T-helper 17 cell (primary cell): ENCODE measurements around the gene FMN1. TPM values are rescaled to one million over a fixed set of nuclear protein-coding genes. Genes with fewer than 3 reads are reported as not detected.

ENCODE experiments used
- ATAC-seq: fragments of 150-1000 bp; cut with Tn5 transposase; 2 replicates; pipeline ENCODE4 v1.10.0; 2021; ENCODE audit warnings: mild to moderate bottlenecking, moderate library complexity
- DNase-seq, 3 donors: peaks; one replicate each; pipeline versions ENCODE4 v3.0.0 to v3.0.0-alpha.2; 2020 to 2021
- H3K9me3 ChIP-seq: one replicate; pipeline ENCODE4 v1.7.0; 2013; ENCODE audit warnings: low read length, mild to moderate bottlenecking; ENCODE audit not compliant: control insufficient read depth, poor library complexity, severe bottlenecking
- H3K27ac Mint-ChIP-seq: one replicate; pipeline ENCODE4 v1.8.0; 2022; ENCODE audit warnings: mild to moderate bottlenecking, moderate library complexity, mixed read lengths
- H3K27me3 Mint-ChIP-seq: one replicate; pipeline ENCODE4 v1.8.0; 2022; ENCODE audit warnings: mixed read lengths
- H3K36me3 Mint-ChIP-seq: one replicate; pipeline ENCODE4 v1.8.0; 2022; ENCODE audit warnings: low read depth, mixed read lengths
- H3K4me1 Mint-ChIP-seq: one replicate; pipeline ENCODE4 v1.8.0; 2022; ENCODE audit warnings: mild to moderate bottlenecking, mixed read lengths
- H3K4me3 Mint-ChIP-seq: one replicate; pipeline ENCODE4 v1.8.0; 2022; ENCODE audit warnings: mild to moderate bottlenecking, moderate library complexity, mixed read lengths
- total RNA-seq, 4 donors: library from RNA in 2 of 4; stranded (reverse) in 2 of 4; gene quantifications; one replicate each; pipeline ENCODE4 v1.2.3 and lab custom pipeline; 2022 to 2026

The FMN1 gene
- total RNA-seq, 2 donors from 2014 or later = 18.7 to 35.2 TPM

GRCh38 chr15:32733281-32733680, 461.2 kb downstream of the FMN1 start:
- ATAC-seq (no peak), DNase-seq (no peak)
- H3K4me1 Mint-ChIP-seq = no peaks in the 10 kb centered on the region
- H3K27me3 Mint-ChIP-seq = peaks cover 43% of the 10 kb centered on the region
- no peaks in the 10 kb centered on the region for H3K9me3 ChIP-seq
- peaks cover 5% of the 10 kb centered on the region for H3K36me3 Mint-ChIP-seq
- H3K4me3 Mint-ChIP-seq = no peak overlapping the region
- H3K27ac Mint-ChIP-seq = no peak overlapping the region

GRCh38 chr15:32732574-32733157, 461.8 kb downstream of the FMN1 start:
- Mint-ChIP-seq H3K27ac (no peak overlapping the region), H3K36me3 (peaks cover 5% of the 10 kb centered on the region), H3K4me1 (no peaks in the 10 kb centered on the region), H3K4me3 (no peak overlapping the region), H3K27me3 (peaks cover 43% of the 10 kb centered on the region)
- no peak for ATAC-seq
- no peak for DNase-seq
- H3K9me3 ChIP-seq = no peaks in the 10 kb centered on the region

GRCh38 chr15:32730677-32731654, 463.5 kb downstream of the FMN1 start:
- Mint-ChIP-seq H3K36me3 (peaks cover 5% of the 10 kb centered on the region), H3K4me3 (no peak overlapping the region), H3K27me3 (peaks cover 35% of the 10 kb centered on the region), H3K27ac (no peak overlapping the region), H3K4me1 (no peaks in the 10 kb centered on the region)
- ATAC-seq = no peak
- DNase-seq = no peak
- no peaks in the 10 kb centered on the region for H3K9me3 ChIP-seq

DNA sequence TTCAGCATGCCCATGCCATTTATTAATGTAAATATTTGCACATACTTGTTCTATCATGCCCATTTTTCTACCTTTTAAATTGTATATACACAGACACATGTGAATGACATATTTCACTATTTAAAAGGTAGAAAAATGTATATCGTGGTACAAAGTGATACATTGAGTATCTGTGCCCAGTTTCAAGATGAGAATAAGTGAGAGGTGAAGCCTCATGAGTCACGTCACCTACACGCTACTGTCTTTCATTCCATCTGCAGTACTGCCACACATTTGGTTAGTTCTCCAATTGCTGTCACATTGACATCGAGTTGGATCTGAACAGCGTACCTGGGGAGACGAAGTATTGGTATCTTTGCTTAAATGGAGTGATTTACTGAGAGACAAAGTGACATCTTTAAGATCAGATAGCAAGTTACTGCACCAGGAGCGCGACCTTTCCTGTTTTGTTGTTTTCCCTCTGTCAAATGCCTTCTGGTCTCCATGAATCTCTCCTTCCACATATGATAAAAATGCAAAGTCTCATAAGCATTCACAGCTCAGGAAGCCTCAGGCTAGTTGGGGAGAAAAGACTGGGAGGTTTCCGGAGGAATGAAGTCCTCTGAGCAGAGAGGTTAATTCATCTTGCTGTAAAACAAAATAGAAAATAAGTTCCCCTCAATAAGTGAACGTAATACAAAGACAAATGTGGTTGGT, 464.7 kb downstream of the FMN1 start:
- ATAC-seq = no peak
- H3K27ac Mint-ChIP-seq = no peak overlapping the region
- H3K4me1 Mint-ChIP-seq = no peaks in the 10 kb centered on the region
- no peak for DNase-seq
- H3K9me3 ChIP-seq = no peaks in the 10 kb centered on the region
- H3K4me3 Mint-ChIP-seq = no peak overlapping the region
- H3K36me3 Mint-ChIP-seq = peaks cover 5% of the 10 kb centered on the region
- peaks cover 35% of the 10 kb centered on the region for H3K27me3 Mint-ChIP-seq

GRCh38 chr15:32723171-32723948, 471.2 kb downstream of the FMN1 start:
- H3K9me3 ChIP-seq = no peaks in the 10 kb centered on the region
- no peak for ATAC-seq
- Mint-ChIP-seq H3K27me3 (peaks cover 49% of the 10 kb centered on the region), H3K27ac (no peak overlapping the region), H3K36me3 (no peaks in the 10 kb centered on the region), H3K4me1 (peaks cover 6% of the 10 kb centered on the region), H3K4me3 (no peak overlapping the region)
- no peak for DNase-seq

DNA sequence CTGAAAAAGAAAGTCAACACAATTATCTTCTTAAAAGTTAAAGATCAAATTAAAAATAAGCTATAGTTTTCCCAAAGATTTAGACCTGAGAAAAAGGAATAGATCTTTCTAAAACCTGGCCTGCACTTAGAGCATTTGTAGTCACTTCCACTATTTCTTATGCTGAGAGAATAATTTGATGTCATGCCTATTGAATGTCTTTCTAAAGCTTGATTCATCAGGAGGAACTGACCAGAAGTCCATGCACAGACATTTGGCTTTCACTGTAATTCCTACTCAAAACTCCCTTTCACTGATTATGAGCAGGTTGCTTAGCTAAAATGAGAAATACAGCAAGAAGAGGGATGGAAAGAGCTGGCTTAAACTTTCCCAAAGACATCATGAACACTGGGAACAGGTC, 472.4 kb downstream of the FMN1 start:
- Mint-ChIP-seq H3K27me3 (peaks cover 54% of the 10 kb centered on the region), H3K4me1 (peaks cover 9% of the 10 kb centered on the region), H3K36me3 (peaks cover 2% of the 10 kb centered on the region), H3K27ac (no peak overlapping the region), H3K4me3 (no peak overlapping the region)
- ATAC-seq (no peak), DNase-seq (no peak)
- H3K9me3 ChIP-seq = no peaks in the 10 kb centered on the region

DNA sequence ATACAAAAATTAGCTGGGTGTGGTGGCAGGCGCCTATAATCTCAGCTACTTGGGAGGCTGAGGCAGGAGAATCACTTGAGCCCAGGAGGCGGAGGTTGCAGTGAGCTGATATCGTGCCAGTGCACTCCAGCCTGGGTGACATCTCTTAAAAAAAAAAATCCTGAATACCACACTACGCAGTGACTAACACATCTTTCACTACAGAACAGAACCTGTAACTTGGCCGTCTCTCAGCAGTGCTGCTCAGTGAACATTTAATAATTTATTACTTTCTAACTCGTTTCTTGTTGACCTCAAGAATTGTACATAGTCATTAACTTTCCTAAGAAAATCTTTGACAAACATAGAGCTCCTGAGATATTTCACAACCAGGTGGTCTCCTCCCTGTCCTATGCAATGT, 472.9 kb downstream of the FMN1 start:
- no peak overlapping the region for H3K4me3 Mint-ChIP-seq
- peaks cover 12% of the 10 kb centered on the region for H3K4me1 Mint-ChIP-seq
- H3K27me3 Mint-ChIP-seq = peaks cover 60% of the 10 kb centered on the region
- H3K27ac Mint-ChIP-seq = no peak overlapping the region
- DNase-seq = no peak
- peaks cover 2% of the 10 kb centered on the region for H3K36me3 Mint-ChIP-seq
- ATAC-seq = no peak
- H3K9me3 ChIP-seq = no peaks in the 10 kb centered on the region

DNA sequence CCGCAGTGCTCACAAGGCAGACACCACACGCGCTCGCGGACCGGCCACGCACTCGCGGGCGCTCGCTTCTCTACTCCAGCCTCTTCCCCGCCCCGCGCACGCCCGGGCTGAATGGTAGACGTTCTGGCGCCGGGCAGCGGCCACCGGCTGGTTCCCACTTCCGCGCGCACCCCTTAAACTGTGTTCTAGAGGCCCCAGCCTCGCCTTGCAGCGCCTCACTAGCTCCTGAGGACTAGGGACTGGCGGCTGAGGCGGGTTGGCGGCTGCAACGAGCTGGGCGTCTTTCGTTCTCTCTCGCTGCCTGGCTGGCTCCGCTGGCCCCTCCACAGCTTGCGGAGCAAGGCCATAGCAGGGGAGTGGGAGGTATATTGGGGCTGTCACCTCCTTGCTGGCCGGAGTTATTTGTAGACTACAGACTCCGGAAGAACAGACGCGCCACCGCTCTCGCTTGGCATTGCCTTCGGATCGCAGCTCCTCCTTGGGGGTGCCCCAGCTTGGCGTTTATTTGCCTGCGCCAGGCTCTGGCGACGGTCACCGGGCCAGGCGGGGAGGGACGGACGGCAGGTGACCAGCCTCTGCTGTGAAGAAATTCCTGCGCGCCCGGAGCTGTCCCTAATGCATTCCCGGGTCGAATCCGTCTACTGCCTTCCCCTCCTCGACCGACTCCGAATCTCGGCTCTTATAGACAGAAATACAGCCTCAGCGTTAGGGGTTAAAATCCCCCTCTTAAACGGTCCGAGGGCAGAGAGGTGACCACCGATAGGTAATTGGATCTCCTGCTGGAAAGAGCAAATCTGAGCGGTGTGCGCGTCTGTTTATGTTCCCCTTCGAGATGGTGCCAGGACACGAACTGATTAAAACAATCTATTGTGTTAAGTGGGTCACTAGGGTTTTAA, 475.4 kb downstream of the FMN1 start:
- ATAC-seq (no peak), DNase-seq (no peak)
- Mint-ChIP-seq H3K27ac (no peak overlapping the region), H3K4me3 (peak overlapping the region; percentile 70), H3K4me1 (peaks cover 14% of the 10 kb centered on the region), H3K36me3 (peaks cover 4% of the 10 kb centered on the region), H3K27me3 (peaks cover 64% of the 10 kb centered on the region)
- H3K9me3 ChIP-seq = no peaks in the 10 kb centered on the region

- peaks cover 14% of the 10 kb centered on the region for H3K4me1 Mint-ChIP-seq
- H3K9me3 ChIP-seq = no peaks in the 10 kb centered on the region
- peaks cover 4% of the 10 kb centered on the region for H3K36me3 Mint-ChIP-seq
- peaks cover 71% of the 10 kb centered on the region for H3K27me3 Mint-ChIP-seq
- no peak overlapping the region for H3K27ac Mint-ChIP-seq
- DNase-seq (no peak), ATAC-seq (no peak)
- H3K4me3 Mint-ChIP-seq = peak overlapping the region; percentile 70
Measured at GRCh38 chr15:32718227-32718820, 476.2 kb downstream of the FMN1 start.

DNA sequence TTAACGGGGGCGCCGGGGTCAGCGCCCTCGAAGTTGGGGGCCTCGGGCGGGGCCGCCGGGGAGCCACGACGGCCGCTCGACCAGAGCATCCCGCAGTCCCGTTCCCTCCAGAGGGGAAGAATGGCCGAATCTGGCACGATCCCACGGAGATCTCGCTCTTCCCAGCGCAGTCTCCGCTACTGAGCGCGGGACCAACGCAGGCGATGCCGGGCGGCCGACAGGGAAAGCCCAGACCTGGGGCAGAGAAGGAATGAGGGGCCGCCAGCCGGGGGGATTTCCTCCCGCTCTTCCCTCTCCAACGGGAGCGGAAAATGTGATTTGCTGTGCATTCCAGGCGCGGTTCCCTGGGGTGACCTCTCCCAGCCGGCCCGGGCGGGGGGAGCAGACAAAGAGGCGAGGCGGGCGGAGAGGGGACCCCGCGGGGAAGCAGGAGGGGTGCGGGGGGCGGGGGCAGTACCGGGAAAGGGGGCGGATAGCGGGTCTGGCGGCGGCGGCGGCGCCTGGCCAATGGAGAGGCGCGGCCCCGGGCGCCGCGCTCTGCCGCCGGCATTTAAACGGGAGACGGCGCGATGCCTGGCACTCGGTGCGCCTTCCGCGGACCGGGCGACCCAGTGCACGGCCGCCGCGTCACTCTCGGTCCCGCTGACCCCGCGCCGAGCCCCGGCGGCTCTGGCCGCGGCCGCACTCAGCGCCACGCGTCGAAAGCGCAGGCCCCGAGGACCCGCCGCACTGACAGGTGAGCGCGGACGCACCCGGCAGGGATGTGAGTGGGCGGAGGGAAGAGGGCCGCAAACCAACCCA, 476.9 kb downstream of the FMN1 start, which contains the start of gene GREM1:
Gene GREM1, plus strand, starts transcription at position 579 of the 801 bp plus-strand sequence. CDS start 12,687 bp downstream, outside the sequence.
- Mint-ChIP-seq H3K27ac (no peak within 1 kb of the TSS), H3K27me3 (peaks cover 69% of the 10 kb centered on the region), H3K4me3 (peak within 1 kb of the TSS; percentile 75), H3K36me3 (peaks cover 4% of the 10 kb centered on the region), H3K4me1 (peaks cover 13% of the 10 kb centered on the region)
- DNase-seq (no peak), ATAC-seq (no peak)
- H3K9me3 ChIP-seq = no peaks in the 10 kb centered on the region

GRCh38 chr15:32716915-32717425, 477.5 kb downstream of the FMN1 start:
- Mint-ChIP-seq H3K4me1 (peaks cover 13% of the 10 kb centered on the region), H3K36me3 (peaks cover 4% of the 10 kb centered on the region), H3K4me3 (peak overlapping the region; percentile 28), H3K27ac (no peak overlapping the region), H3K27me3 (peaks cover 68% of the 10 kb centered on the region)
- DNase-seq (no peak), ATAC-seq (no peak)
- no peaks in the 10 kb centered on the region for H3K9me3 ChIP-seq
